ENCODE measurements around the gene NUP210.
"Not testable (repeated sequence)": the region's sequence is repeated elsewhere in the genome, so short reads cannot be mapped to it uniquely, and the experiment has no call there.

NUP210 gene

GRCh38 chr3:13460341-13460736, 40.2 kb upstream of the NUP210 start:
- TF ChIP-seq POLR2AphosphoS5 (IDR thresholded peaks at IDR 0.05; ENCODE audit: borderline replicate concordance, low read depth, low read length) = no peak
- no peak for TF ChIP-seq FOXP2 (optimal IDR thresholded peaks at IDR 0.05; ENCODE audit: control extremely low read depth, extremely low read length, insufficient read depth)
- TF ChIP-seq EZH2 (IDR thresholded peaks at IDR 0.05) = no peak
- Histone ChIP-seq H3K9me3 (ENCODE audit: low read depth, low read length) (no peaks in the 10 kb centered on the region), H3K4me3 (no peak overlapping the region), H3K9ac (ENCODE audit: insufficient read length) (no peak overlapping the region), H3K36me3 (ENCODE audit: insufficient read depth, low read length) (no peaks in the 10 kb centered on the region), H3K27ac (no peak overlapping the region)
- DNase-seq (ENCODE audit: low read depth, low spot score) = no peak

- Histone ChIP-seq H3K9ac (ENCODE audit: insufficient read length) (no peak overlapping the region), H3K36me3 (ENCODE audit: insufficient read depth, low read length) (no peaks in the 10 kb centered on the region), H3K27ac (no peak overlapping the region), H3K4me3 (no peak overlapping the region), H3K9me3 (ENCODE audit: low read depth, low read length) (no peaks in the 10 kb centered on the region)
- TF ChIP-seq EZH2 (IDR thresholded peaks at IDR 0.05) (no peak), POLR2AphosphoS5 (IDR thresholded peaks at IDR 0.05; ENCODE audit: borderline replicate concordance, low read depth, low read length) (no peak), FOXP2 (optimal IDR thresholded peaks at IDR 0.05; ENCODE audit: control extremely low read depth, extremely low read length, insufficient read depth) (no peak)
- DNase-seq (ENCODE audit: low read depth, low spot score) = no peak
These were observed 39.7 kb upstream of the NUP210 start for GRCh38 chr3:13459605-13460340.

GRCh38 chr3:13457593-13457992, 37.5 kb upstream of the NUP210 start:
- DNase-seq (ENCODE audit: low read depth, low spot score) = no peak
- TF ChIP-seq FOXP2 (optimal IDR thresholded peaks at IDR 0.05; ENCODE audit: control extremely low read depth, extremely low read length, insufficient read depth) = no peak
- TF ChIP-seq EZH2 (IDR thresholded peaks at IDR 0.05) = no peak
- Histone ChIP-seq H3K9me3 (ENCODE audit: low read depth, low read length) (no peaks in the 10 kb centered on the region), H3K4me3 (no peak overlapping the region), H3K27ac (no peak overlapping the region), H3K36me3 (ENCODE audit: insufficient read depth, low read length) (no peaks in the 10 kb centered on the region), H3K9ac (ENCODE audit: insufficient read length) (no peak overlapping the region)

GRCh38 chr3:13455644-13456043, 35.5 kb upstream of the NUP210 start:
- no peak overlapping the region for H3K9ac ChIP-seq (ENCODE audit: insufficient read length)

DNA sequence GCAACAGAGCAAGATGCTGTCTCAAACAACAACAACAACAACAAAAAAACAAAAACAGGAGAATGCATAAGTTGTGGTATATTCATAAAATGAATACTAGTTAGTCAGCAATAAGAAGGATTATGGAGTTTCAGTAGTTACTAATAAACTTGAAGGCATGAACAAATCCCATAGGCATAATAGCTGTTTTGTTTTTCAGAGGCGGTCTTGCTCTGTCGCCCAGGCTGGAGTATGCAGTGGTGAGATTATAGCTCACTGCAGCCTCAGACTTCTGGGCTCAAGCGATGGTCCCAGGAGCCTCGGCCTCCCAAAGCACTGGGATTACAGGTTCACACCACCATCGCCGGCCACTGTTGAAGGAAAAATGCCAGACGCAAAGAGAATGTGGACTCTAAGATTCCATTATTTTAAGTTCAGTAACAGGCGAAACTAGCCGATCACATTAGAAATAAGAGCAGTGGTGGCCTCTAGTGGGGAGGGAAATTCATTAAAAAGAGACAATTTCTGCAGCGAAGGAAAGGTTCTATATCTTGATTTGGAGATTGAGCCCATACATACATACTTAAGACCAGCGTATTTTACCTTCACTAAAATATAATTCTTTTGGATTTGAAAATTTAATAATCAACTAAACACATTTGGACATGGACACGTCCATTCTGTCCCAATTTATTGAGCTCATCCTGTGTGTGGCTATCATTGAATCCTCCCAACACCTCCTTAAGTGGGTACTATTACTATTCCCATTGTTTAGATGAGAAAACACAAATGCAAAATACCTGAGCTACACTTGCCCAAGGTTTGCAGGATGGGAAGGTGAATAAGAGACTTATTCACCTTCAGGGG, 32.6 kb upstream of the NUP210 start:
- no peak for DNase-seq (ENCODE audit: low read depth, low spot score)
- Histone ChIP-seq H3K4me3 (no peak overlapping the region), H3K27ac (no peak overlapping the region), H3K9ac (ENCODE audit: insufficient read length) (no peak overlapping the region), H3K36me3 (ENCODE audit: insufficient read depth, low read length) (no peaks in the 10 kb centered on the region), H3K9me3 (ENCODE audit: low read depth, low read length) (no peaks in the 10 kb centered on the region)
- no peak for TF ChIP-seq FOXP2 (optimal IDR thresholded peaks at IDR 0.05; ENCODE audit: control extremely low read depth, extremely low read length, insufficient read depth)
- TF ChIP-seq POLR2AphosphoS5 (IDR thresholded peaks at IDR 0.05; ENCODE audit: borderline replicate concordance, low read depth, low read length) = no peak
- TF ChIP-seq EZH2 (IDR thresholded peaks at IDR 0.05) = no peak

More at GRCh38 chr3:13455644-13456043, 35.5 kb upstream of the NUP210 start:
- TF ChIP-seq POLR2AphosphoS5 (IDR thresholded peaks at IDR 0.05; ENCODE audit: borderline replicate concordance, low read depth, low read length) = no peak
- no peak for TF ChIP-seq FOXP2 (optimal IDR thresholded peaks at IDR 0.05; ENCODE audit: control extremely low read depth, extremely low read length, insufficient read depth)
- TF ChIP-seq EZH2 (IDR thresholded peaks at IDR 0.05) = no peak
- Histone ChIP-seq H3K9me3 (ENCODE audit: low read depth, low read length) (no peaks in the 10 kb centered on the region), H3K36me3 (ENCODE audit: insufficient read depth, low read length) (no peaks in the 10 kb centered on the region), H3K27ac (no peak overlapping the region), H3K4me3 (no peak overlapping the region)
- DNase-seq (ENCODE audit: low read depth, low spot score) = no peak

GRCh38 chr3:13451301-13451673, 31.2 kb upstream of the NUP210 start:
- Histone ChIP-seq H3K36me3 (ENCODE audit: insufficient read depth, low read length) (no peaks in the 10 kb centered on the region), H3K4me3 (no peak overlapping the region), H3K9ac (ENCODE audit: insufficient read length) (no peak overlapping the region), H3K27ac (no peak overlapping the region), H3K9me3 (ENCODE audit: low read depth, low read length) (no peaks in the 10 kb centered on the region)
- no peak for DNase-seq (ENCODE audit: low read depth, low spot score)
- TF ChIP-seq POLR2AphosphoS5 (IDR thresholded peaks at IDR 0.05; ENCODE audit: borderline replicate concordance, low read depth, low read length) (no peak), FOXP2 (optimal IDR thresholded peaks at IDR 0.05; ENCODE audit: control extremely low read depth, extremely low read length, insufficient read depth) (no peak), EZH2 (IDR thresholded peaks at IDR 0.05) (no peak)

DNA sequence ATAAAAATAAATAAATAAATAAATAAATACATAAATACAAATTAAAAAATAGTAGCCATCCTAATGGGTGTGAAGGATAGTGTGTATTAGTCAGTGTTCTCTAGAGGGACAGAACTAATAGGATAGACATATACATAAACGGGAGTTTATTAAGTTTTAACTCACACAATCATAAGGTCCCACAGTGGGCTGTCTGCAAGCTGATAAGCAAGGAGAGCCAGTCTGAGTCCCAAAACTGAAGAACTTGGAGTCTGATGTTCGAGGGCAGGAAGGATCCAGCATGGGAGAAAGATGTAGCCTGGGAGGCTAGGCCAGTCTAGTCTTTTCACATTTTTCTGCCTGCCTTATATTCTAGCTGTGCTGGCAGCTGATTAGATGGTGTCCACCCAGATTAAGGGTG, 22.8 kb upstream of the NUP210 start:
- H3K27ac ChIP-seq; DNase-seq (ENCODE audit: low read depth, low spot score); H3K4me3 ChIP-seq; H3K9me3 ChIP-seq (ENCODE audit: low read depth, low read length); H3K36me3 ChIP-seq (ENCODE audit: insufficient read depth, low read length); H3K9ac ChIP-seq (ENCODE audit: insufficient read length): not testable (repeated sequence)

DNA sequence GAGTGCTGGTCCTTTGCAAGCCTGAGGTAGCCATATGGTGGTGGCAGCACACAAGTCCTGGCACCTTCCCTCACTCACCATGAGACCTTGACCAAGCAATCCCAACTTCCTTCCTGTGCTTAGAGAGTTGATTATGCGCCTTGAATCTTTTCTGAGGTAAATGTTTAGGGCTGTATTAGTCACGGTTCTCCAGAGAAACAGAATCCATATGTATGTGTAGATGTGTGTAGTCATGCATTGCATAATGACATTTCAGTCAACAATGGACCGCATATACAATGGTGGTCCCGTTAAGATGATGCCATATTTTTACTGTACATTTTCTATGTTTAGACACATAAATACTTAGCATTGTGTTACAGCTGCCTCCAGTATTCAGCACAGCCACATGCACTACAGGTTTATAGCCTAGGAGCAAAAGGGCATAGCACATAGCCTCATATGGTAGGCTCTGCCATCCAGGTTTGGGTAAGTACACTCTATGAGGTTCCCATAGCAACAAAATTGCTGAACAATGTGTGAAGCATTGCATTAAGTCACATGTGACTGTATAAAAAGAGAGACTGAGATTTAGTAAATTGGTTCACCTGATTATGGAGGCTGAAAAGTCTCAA, 20.2 kb upstream of the NUP210 start:
- Histone ChIP-seq H3K9me3 (ENCODE audit: low read depth, low read length) (no peaks in the 10 kb centered on the region), H3K4me3 (no peak overlapping the region), H3K36me3 (ENCODE audit: insufficient read depth, low read length) (no peaks in the 10 kb centered on the region), H3K27ac (no peak overlapping the region), H3K9ac (ENCODE audit: insufficient read length) (no peak overlapping the region)
- no peak for DNase-seq (ENCODE audit: low read depth, low spot score)
- TF ChIP-seq EZH2 (IDR thresholded peaks at IDR 0.05) = no peak
- TF ChIP-seq FOXP2 (optimal IDR thresholded peaks at IDR 0.05; ENCODE audit: control extremely low read depth, extremely low read length, insufficient read depth) = no peak
- no peak for TF ChIP-seq POLR2AphosphoS5 (IDR thresholded peaks at IDR 0.05; ENCODE audit: borderline replicate concordance, low read depth, low read length)

GRCh38 chr3:13436213-13436612, 16.1 kb upstream of the NUP210 start:
- not testable (repeated sequence) for H3K27ac ChIP-seq; H3K9me3 ChIP-seq (ENCODE audit: low read depth, low read length); H3K4me3 ChIP-seq; DNase-seq (ENCODE audit: low read depth, low spot score); H3K9ac ChIP-seq (ENCODE audit: insufficient read length); H3K36me3 ChIP-seq (ENCODE audit: insufficient read depth, low read length)

Data from SK-N-MC (cell line).